BE2C (cell line): ENCODE data around the gene NLGN2. TPM values are rescaled to one million over a fixed set of nuclear protein-coding genes. Genes with fewer than 3 reads are reported as not detected.
"Not testable (repeated sequence)": the region's sequence is repeated elsewhere in the genome, so short reads cannot be mapped to it uniquely, and the experiment has no call there.

Experiments
- DNase-seq: peaks from one replicate; pipeline ENCODE4 v3.0.0-alpha.2; 2020
- H3K27me3 ChIP-seq: fragments of 250-450 bp; sonication (Bioruptor Pico); 2 replicates; pipeline ENCODE4 v1.5.1; 2020; ENCODE audit warnings: mild to moderate bottlenecking
- H3K36me3 ChIP-seq: fragments of 250-450 bp; sonication (Bioruptor Pico); 2 replicates; pipeline ENCODE4 v1.5.1; 2020; ENCODE audit warnings: mild to moderate bottlenecking
- H3K4me1 ChIP-seq: fragments of 250-450 bp; sonication (Bioruptor Pico); 2 replicates; pipeline ENCODE4 v1.5.1; 2020
- H3K4me3 ChIP-seq: 2 replicates; pipeline ENCODE4 v1.5.1; 2011; ENCODE audit warnings: low read depth, low read length
- H3K9me3 ChIP-seq: fragments of 250-450 bp; sonication (Bioruptor Pico); 2 replicates; pipeline ENCODE4 v1.5.1; 2020
- CTCF ChIP-seq: IDR thresholded peaks from 2 replicates; pipeline ENCODE4 v1.5.1; 2012; ENCODE audit warnings: mild to moderate bottlenecking, low read depth, low read length
- polyA plus RNA-seq: library from polyadenylated mRNA; unstranded; fragments of >200 nt; gene quantifications from one replicate; pipeline ENCODE4 v1.2.1, GENCODE V29; 2012; ENCODE audit warnings: low read depth, missing spikeins; ENCODE audit not compliant: insufficient read length, insufficient read depth

Gene NLGN2
- polyA plus RNA-seq = 12.4 TPM

- Histone ChIP-seq H3K9me3 (no peaks in the 10 kb centered on the region), H3K27me3 (no peaks in the 10 kb centered on the region), H3K4me1 (no peaks in the 10 kb centered on the region), H3K4me3 (no peak within 1 kb of the TSS), H3K36me3 (no peaks in the 10 kb centered on the region)
- no peak for DNase-seq
- no peak for TF ChIP-seq CTCF
Observed at GRCh38 chr17:7407485-7408251, at the start of gene NLGN2. Gene NLGN2 (plus strand): TSS chr17:7407845. CDS start chr17:7408256, 411 bp downstream.

- TF ChIP-seq CTCF = no peak
- H3K4me1 ChIP-seq = no peaks in the 10 kb centered on the region
- H3K9me3 ChIP-seq = no peaks in the 10 kb centered on the region
- DNase-seq = no peak
- no peak overlapping the region for H3K4me3 ChIP-seq
- H3K36me3 ChIP-seq = no peaks in the 10 kb centered on the region
- H3K27me3 ChIP-seq = no peaks in the 10 kb centered on the region
Observed at GRCh38 chr17:7361906-7362305, 45.7 kb upstream of the NLGN2 start.

- DNase-seq = no peak
- no peak overlapping the region for H3K4me3 ChIP-seq
- no peaks in the 10 kb centered on the region for H3K36me3 ChIP-seq
Observed at GRCh38 chr17:7363311-7363710, 44.3 kb upstream of the NLGN2 start.

GRCh38 chr17:7365963-7366362 is 41.7 kb upstream of the NLGN2 start:
- not testable (repeated sequence) for H3K9me3 ChIP-seq, H3K36me3 ChIP-seq, H3K27me3 ChIP-seq, H3K4me1 ChIP-seq, DNase-seq, H3K4me3 ChIP-seq

More at GRCh38 chr17:7363311-7363710, 44.3 kb upstream of the NLGN2 start:
- no peaks in the 10 kb centered on the region for H3K4me1 ChIP-seq
- TF ChIP-seq CTCF = no peak
- no peaks in the 10 kb centered on the region for H3K27me3 ChIP-seq
- no peaks in the 10 kb centered on the region for H3K9me3 ChIP-seq

- H3K9me3 ChIP-seq = no peaks in the 10 kb centered on the region
- no peak overlapping the region for H3K4me3 ChIP-seq
- no peak for DNase-seq
- TF ChIP-seq CTCF = no peak
- no peaks in the 10 kb centered on the region for H3K36me3 ChIP-seq
- no peaks in the 10 kb centered on the region for H3K27me3 ChIP-seq
- H3K4me1 ChIP-seq = no peaks in the 10 kb centered on the region
Observed at GRCh38 chr17:7367083-7367482, 40.6 kb upstream of the NLGN2 start.

- Histone ChIP-seq H3K27me3 (no peaks in the 10 kb centered on the region), H3K4me3 (no peak overlapping the region), H3K9me3 (no peaks in the 10 kb centered on the region), H3K36me3 (no peaks in the 10 kb centered on the region), H3K4me1 (no peaks in the 10 kb centered on the region)
- DNase-seq = no peak
- no peak for TF ChIP-seq CTCF
Observed at GRCh38 chr17:7367918-7368598, 39.6 kb upstream of the NLGN2 start.

GRCh38 chr17:7368599-7368994 is 39.0 kb upstream of the NLGN2 start:
- not testable (repeated sequence) for DNase-seq, H3K27me3 ChIP-seq, H3K9me3 ChIP-seq, H3K4me3 ChIP-seq, H3K4me1 ChIP-seq, H3K36me3 ChIP-seq
